Stimulated activated CD8-positive, alpha-beta memory T cell treated with anti-CD3 and anti-CD28 coated beads, Interleukin-4, amount 100 ng/mL, for 24 hours (primary cell): ENCODE measurements around the gene MTA1.

Experiments
- DNase-seq: peaks from one replicate; pipeline ENCODE4 v3.0.0-alpha.2; 2020; ENCODE audit warnings: low read depth

The MTA1 gene

GRCh38 chr14:105410642-105411016, 9.0 kb upstream of the MTA1 start:
- no peak for DNase-seq

- no peak for DNase-seq
These were observed 8.3 kb upstream of the MTA1 start for GRCh38 chr14:105411017-105411941.

GRCh38 chr14:105411985-105412770, 7.4 kb upstream of the MTA1 start:
- DNase-seq: no peak

- DNase-seq: no peak
These were observed 6.7 kb upstream of the MTA1 start for GRCh38 chr14:105412771-105413543.

- DNase-seq: no peak
These were observed 6.1 kb upstream of the MTA1 start for GRCh38 chr14:105413544-105413886.

- DNase-seq: peak; percentile 67
These were observed 4.9 kb upstream of the MTA1 start for GRCh38 chr14:105414456-105415371.

- no peak for DNase-seq
These were observed 3.9 kb upstream of the MTA1 start for GRCh38 chr14:105415481-105416428.

GRCh38 chr14:105416671-105417070, 3.0 kb upstream of the MTA1 start:
- no peak for DNase-seq

GRCh38 chr14:105417690-105418121, 1.9 kb upstream of the MTA1 start:
- DNase-seq: no peak

GRCh38 chr14:105418269-105419194, 1.1 kb upstream of the MTA1 start:
- no peak for DNase-seq

GRCh38 chr14:105420101-105420973, 710 bp downstream of the MTA1 start:
- no peak for DNase-seq

GRCh38 chr14:105420974-105421674, 1.5 kb downstream of the MTA1 start:
- no peak for DNase-seq

GRCh38 chr14:105421723-105422615, 2.3 kb downstream of the MTA1 start:
- DNase-seq: no peak

GRCh38 chr14:105422695-105423487, 3.3 kb downstream of the MTA1 start:
- no peak for DNase-seq

GRCh38 chr14:105423488-105424195, 4.0 kb downstream of the MTA1 start:
- no peak for DNase-seq
